ENCODE data around the gene S100A16. TPM values are rescaled to one million over a fixed set of nuclear protein-coding genes. Genes with fewer than 3 reads are reported as not detected.

The S100A16 gene
- total RNA-seq, 1 experiment from 2014 or later, result 196 TPM

DNA sequence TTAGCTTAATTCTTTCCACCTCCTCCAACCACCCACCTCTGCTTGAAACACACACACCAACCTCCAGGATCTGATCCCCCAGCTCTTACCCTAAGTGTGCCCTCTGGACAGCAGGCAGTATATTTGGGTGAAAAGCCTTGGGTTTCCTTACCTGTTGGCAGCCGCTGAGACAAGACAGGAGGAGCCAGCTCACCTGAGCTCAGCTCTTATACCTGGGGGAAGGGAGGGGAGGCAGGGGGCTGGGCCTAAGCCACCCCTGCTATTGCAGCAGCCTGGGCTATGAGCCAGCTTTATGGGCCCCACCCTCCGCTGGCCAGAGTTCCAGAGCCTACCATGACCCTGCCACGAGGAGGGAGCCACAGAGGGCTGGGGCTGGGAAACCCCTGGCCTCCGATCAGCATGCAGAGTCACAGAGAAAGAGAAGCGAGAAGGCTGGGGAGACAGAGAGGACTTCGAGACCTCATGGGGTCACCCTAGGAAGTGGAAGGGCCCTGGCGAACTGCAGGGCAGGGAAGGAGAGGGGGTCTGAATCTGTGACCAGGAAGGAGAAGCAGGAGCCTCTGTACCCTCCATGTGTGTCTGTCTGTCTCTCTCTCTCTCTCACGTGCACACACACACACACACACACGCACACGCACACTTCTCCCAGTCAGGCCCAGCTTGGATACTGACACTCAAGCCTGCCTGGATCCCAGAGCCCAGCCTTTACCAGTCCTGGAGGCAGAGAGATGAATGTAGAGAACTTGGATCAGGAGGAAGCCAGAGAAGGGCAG, 3.4 kb upstream of the S100A16 start, which contains the start of gene S100A14:
S100A14 (minus strand) TSS at position 182 of the 773 bp plus-strand sequence. CDS start 467 bp downstream, outside the sequence.
- BruUV-seq (replicated peaks), result no TSS peak
- peak within 1 kb of the TSS; percentile 79 for H3K27ac ChIP-seq (ENCODE audit: low read depth, low read length)
- H3K36me3 ChIP-seq (ENCODE audit: control insufficient read depth in 1 of 2, insufficient read depth in 2 of 2, low read length in 2 of 2), result no peaks in the 10 kb centered on the region
- H3K9me3 ChIP-seq (ENCODE audit: control insufficient read depth in 1 of 2, insufficient read depth in 1 of 2, low read depth in 1 of 2, low read length in 2 of 2), result no peaks in the 10 kb centered on the region
- CTCF ChIA-PET, result interaction anchor here (0.6 to 7.7 kb wide), 6 partner anchors 11 to 105 kb away, joined by 3 to 76 read pairs (median 8); partner anchors contain the start of genes S100A1 and S100A13
- H3K4me1 ChIP-seq (ENCODE audit: control insufficient read depth in 1 of 2, insufficient read depth in 2 of 2, low read length in 2 of 2), result peaks cover 42 to 63% of the 10 kb centered on the region in 2 experiments
- no peaks in the 10 kb centered on the region for H4K20me1 ChIP-seq (ENCODE audit: insufficient read depth)
- RAD21 ChIA-PET (ENCODE audit: low non-redundant PET in 1 of 2, low total read pairs in 2 of 2, uncharacterized antibody in 2 of 2, unreplicated experiment in 2 of 2), result interaction anchor here (0.6 to 2.2 kb wide), 4 partner anchors 10 to 44 kb away, joined by 3 to 8 read pairs (median 5); partner anchors contain the start of gene S100A13 (in 2 of the 2)
- POLR2A ChIA-PET, result interaction anchor here (0.6 to 9.1 kb wide), 13 partner anchors 11 to 111 kb away, joined by 3 to 172 read pairs (median 5); partner anchors contain the start of genes CHTOP, INTS3, S100A1 and S100A13
- H3K27me3 ChIP-seq (ENCODE audit: insufficient read depth, low read length), result no peaks in the 10 kb centered on the region
- TF ChIP-seq YY1 (IDR thresholded peaks at IDR 0.05; ENCODE audit: extremely low read depth, insufficient replicate concordance, low read depth, low read length) (no peak), ZNF274 (IDR thresholded peaks at IDR 0.05; ENCODE audit: low read depth, low read length) (no peak), ELF1 (IDR thresholded peaks at IDR 0.05; ENCODE audit: borderline replicate concordance, low read depth) (no peak), ZFX (IDR thresholded peaks at IDR 0.05) (peak; percentile 21; the same call in 1 of the 2 replicates), POLR2AphosphoS5 (IDR thresholded peaks at IDR 0.05; ENCODE audit: low read depth, low read length) (peak; percentile 95)
- TF ChIP-seq, protein P1, sequence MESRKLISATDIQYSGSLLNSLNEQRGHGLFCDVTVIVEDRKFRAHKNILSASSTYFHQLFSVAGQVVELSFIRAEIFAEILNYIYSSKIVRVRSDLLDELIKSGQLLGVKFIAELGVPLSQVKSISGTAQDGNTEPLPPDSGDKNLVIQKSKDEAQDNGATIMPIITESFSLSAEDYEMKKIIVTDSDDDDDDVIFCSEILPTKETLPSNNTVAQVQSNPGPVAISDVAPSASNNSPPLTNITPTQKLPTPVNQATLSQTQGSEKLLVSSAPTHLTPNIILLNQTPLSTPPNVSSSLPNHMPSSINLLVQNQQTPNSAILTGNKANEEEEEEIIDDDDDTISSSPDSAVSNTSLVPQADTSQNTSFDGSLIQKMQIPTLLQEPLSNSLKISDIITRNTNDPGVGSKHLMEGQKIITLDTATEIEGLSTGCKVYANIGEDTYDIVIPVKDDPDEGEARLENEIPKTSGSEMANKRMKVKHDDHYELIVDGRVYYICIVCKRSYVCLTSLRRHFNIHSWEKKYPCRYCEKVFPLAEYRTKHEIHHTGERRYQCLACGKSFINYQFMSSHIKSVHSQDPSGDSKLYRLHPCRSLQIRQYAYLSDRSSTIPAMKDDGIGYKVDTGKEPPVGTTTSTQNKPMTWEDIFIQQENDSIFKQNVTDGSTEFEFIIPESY (IDR thresholded peaks at IDR 0.05; ENCODE audit: extremely low read depth, insufficient replicate concordance, low read length), result peak; percentile 34
- ATAC-seq, result peak; percentile 23
- peak within 1 kb of the TSS; percentile 50 to 57 for H3K4me3 ChIP-seq (replicated peaks in 1 of 2; ENCODE audit: low read depth in 1 of 2, low read length in 2 of 2)
- peak within 1 kb of the TSS; percentile 61 for H3K9ac ChIP-seq (ENCODE audit: low read length)
- no peaks in the 10 kb centered on the region for H3K9me2 ChIP-seq (ENCODE audit: insufficient read depth)
- H2AFZ ChIP-seq (ENCODE audit: low read depth, low read length, poor library complexity, severe bottlenecking), result no peak within 1 kb of the TSS
- H3K4me2 ChIP-seq (ENCODE audit: low read length), result peak within 1 kb of the TSS; percentile 73
- peaks cover 38% of the 10 kb centered on the region for H3K79me2 ChIP-seq (ENCODE audit: insufficient read depth, low read length)
- DNase-seq (ENCODE audit: low read depth, low spot score), result peak; percentile 59
- intact Hi-C loops (cut with micrococcal nuclease), result loop anchor here (2.0 kb wide), 2 partner anchors 44 to 106 kb away; no protein-coding TSS in a partner anchor

Data from HCT116 (cell line).